Fibroblast of skin of back (primary cell): Measurements from ENCODE around the gene NEK6.
A peak's percentile ranks its signal among the peaks of the same experiment; 100 is the strongest.

Experiments used
- DNase-seq: peaks from one replicate; pipeline ENCODE4 v3.0.0-alpha.2; 2013

The NEK6 gene

DNA sequence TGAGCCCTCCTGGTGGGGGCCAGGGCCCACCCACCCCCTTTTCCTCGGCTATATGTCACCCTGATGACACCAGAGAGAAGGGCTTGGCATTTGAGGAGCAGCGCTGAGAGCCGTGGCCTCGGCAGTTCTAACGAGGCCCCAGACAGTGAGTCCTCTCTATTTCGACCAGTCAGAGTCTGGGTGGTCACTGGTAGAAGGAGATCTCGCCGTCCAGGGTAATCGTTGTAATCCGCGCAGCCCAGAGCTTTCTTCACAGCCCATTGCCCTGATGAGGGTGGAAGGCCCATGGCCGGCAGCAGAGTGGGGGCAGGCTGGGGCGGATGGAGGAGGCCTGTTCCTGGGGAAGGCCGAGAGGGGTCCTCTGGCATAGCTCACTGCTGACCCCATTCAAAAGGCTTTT, 87.3 kb downstream of the NEK6 start:
- no peak for DNase-seq

DNA sequence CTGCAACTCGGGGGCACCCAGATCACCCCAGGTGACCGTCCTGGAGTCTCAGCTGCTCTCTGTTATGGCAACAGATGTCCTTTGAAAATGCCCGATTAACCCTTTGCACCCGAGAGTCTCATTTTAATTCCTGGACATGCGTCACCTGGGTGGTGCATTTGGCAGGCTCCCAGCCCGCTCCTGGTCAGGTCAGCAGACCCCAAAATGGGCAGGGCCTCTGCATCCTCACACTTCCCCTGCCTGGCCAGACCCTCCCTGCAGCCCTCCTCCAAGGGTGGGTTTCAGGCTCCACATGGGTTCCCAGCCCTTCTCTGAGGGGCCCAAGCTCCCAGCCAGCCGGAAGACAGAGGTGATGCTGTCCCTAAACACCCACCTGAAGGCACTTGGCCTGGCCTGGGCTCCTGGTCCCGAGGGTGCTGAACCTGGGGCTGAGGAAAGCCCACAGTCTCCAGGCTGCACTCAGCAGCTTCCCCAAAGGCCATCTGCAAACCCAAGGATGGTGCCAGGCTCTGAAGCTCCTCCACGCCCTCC, 88.1 kb downstream of the NEK6 start:
- no peak for DNase-seq

DNA sequence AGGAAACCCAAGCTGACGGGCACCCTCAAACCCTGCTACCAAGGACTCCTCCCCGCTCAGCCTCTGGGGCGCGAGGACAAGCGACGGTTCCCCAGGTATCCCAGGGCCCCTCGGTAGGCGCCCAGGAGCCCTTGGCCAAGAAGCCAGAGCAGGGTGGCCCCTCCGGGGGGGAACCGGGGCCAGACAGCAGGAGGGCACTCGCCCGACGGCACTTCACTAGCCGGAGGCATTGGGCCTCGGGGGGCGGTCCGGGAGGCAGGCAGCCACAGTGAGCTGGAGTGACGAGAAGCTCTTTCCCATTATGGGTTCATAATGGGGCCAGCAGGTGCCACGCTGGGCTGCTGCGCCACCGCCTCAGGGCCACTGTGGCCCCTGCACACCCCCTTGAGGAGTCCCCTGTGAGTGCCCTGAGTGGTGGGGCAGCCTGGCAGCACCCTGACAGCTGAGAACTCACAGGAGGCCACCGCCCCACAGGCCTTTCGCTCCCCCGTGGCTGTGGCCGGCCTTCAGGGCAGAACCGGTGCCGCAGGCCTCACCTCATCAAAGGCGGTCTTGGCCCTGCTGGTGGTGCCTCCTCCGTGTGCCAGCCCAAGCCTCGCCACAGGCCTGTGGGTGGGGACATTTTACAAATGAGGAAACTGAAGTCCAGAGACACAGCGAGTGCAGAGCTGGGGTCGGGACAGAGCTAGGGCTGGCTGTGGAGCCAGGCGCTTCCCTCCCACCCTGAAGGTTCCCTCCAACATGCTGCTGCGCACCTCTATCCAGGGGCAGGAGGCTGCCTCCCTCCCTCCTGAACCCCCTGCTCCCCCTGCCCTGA, 88.8 kb downstream of the NEK6 start:
- DNase-seq, result no peak

DNA sequence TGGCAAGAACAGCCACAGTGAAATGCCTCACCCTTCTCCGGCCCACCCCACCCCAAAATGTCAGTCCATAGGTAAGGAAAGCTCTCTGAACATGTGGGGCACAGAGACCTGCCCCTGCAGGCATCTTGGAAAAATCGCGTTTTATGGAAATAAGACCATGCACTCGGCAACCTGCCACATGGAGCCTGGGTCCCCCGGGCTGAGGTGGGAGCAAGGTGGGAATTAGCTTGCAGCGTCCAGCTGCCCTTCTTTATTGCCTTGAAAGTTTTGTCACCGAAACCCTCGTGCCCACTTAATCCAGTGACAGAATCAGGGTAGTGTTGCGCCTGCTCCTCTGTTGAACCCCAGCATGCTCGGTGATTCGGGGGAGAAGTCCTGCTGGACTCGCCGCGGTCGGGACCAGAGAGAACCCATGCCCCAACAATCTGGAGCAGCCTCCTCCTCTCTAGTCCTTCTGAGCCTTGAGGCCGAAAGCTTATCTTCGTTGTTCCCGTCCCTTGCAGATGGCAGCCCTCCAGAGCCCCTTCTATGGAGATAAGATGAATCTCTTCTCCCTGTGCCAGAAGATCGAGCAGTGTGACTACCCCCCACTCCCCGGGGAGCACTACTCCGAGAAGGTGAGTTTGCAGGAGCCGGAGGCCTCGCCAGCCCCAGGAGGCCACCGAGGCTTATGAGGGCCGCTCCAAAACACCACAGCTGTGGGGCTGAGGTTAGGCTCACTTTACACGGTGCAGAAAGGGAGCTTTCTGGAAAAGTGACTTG, 89.6 kb downstream of the NEK6 start:
- DNase-seq, result no peak

DNA sequence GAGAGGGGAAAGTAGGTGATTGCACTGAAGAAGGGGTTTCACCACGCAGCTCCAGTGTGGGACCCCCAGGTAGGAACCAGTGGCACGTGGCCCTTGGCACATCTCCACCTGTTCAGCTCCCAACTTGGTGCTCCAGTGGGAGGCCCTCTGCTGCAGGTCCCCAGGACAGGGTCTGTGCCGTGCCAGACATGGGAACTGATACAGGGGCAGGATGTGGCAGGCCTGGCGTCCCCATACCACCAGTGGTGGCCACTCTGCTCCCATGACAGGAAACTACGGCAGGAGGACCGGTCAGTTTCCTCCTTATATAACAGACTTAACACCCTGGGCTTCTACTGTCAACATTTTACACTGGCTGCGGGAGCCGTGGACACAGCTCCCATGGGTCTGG, 90.2 kb downstream of the NEK6 start:
- no peak for DNase-seq

DNA sequence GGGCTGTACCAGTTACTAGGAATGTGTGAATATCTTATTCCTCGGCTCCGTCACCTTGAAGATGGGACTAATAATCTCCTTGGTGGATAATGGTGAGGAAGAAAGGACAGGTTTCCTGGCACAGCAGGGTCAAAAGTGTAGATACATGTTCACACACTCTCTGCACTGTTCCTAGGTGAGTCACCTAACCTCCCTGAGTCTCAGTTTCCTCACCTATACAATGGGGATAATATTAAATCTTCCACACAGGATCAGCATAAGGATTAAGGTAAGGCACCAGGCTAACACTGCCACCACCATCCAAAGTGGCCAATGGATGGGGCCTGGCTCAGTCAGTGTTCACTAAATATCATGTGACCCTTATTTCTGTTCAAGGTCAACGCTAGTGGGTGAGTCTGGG, 90.6 kb downstream of the NEK6 start:
- DNase-seq, result no peak

DNA sequence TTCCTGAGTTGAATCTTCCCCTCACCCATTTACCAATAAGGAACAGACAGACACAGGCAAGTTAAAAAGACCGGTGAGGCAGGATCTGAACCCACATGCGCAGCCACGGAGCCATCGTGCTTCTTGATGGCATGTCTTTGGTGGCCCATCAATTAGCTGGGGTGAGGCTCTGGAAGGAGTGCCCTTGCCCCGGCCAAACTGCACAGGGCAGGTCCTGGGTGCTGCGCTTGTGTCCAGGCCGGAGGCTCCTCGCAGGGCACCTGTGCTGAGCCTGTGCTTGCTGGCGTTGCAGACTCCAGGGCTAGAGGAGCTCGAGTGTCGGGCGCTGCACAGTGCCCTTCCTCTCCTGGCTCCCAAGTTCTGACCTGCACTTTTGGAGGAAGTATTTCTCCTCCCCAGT, 91.1 kb downstream of the NEK6 start:
- no peak for DNase-seq

DNA sequence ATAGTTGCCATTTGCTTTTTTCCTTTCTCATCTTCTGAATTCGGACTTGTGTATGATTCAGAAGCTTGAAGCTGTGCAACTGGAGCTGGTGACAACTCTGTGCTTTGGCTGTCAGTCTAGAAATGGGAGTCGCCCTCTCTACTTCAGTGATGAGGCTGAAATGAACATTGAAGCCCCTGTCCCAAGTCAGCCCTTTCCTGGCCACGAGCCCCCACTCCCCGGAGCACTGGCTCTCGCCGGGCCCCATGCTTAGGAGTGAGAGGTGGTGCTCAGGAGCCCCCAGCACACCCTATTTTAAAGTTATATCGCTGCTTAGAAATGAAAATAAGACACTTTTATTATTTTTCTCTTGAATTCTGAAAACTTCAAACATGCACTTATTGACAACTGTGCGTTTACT, 91.5 kb downstream of the NEK6 start:
- DNase-seq, result no peak

DNA sequence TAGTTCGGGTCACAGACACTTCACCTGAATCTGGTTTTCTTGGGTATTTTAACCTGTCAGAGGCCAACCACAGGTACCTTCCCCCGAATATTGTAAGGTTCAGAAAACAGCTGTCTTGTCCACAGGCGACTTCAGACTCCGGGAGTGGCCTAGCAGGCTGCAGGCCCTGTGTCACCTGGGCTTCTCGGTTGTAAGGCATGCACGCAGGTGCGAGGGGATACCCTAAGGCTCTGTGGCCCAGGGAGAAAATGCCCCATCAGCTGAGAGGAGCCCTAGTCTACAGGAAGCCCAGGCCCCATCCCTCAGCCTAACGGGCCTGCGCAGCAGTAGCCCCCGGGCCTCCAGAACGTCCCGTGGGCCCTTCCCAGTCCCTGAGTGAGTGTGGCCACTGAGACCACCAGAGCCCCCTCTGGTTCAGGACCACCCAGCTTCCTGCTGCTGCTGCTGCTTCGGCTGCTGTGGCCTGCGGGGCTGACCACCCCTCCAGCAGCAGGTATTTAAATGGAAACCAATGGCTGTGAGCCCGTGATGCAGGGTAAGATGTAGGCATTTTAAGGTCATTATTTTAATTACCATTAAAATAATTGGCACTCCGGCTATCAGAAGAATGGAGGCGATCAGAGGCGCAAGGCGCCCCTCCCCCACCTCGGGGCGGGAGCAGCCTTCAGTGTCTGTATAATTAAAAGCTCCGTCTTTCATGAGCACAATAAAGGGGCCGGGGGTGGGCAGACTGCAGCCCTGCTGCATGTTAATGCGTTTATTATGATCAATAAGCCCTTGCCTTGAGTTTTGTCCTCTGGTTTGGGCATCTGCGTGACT, 92.1 kb downstream of the NEK6 start:
- no peak for DNase-seq

DNA sequence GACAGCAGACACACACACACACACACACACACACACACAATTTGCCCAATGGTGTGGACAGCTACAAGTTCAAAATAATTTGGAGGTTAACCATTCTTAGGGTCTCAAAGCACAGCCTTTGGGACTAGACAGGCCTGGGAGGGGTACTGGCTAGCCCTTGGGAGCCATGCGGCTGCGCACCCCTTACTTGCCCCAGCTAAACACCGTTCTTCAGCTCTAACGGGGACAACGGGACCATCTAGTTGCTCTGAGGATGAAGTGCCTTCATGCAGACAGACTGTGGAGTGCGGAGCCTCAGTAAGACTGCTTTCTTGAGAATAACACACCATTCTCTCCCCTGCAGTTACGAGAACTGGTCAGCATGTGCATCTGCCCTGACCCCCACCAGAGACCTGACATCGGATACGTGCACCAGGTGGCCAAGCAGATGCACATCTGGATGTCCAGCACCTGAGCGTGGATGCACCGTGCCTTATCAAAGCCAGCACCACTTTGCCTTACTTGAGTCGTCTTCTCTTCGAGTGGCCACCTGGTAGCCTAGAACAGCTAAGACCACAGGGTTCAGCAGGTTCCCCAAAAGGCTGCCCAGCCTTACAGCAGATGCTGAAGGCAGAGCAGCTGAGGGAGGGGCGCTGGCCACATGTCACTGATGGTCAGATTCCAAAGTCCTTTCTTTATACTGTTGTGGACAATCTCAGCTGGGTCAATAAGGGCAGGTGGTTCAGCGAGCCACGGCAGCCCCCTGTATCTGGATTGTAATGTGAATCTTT, 92.9 kb downstream of the NEK6 start:
- DNase-seq, result no peak

DNA sequence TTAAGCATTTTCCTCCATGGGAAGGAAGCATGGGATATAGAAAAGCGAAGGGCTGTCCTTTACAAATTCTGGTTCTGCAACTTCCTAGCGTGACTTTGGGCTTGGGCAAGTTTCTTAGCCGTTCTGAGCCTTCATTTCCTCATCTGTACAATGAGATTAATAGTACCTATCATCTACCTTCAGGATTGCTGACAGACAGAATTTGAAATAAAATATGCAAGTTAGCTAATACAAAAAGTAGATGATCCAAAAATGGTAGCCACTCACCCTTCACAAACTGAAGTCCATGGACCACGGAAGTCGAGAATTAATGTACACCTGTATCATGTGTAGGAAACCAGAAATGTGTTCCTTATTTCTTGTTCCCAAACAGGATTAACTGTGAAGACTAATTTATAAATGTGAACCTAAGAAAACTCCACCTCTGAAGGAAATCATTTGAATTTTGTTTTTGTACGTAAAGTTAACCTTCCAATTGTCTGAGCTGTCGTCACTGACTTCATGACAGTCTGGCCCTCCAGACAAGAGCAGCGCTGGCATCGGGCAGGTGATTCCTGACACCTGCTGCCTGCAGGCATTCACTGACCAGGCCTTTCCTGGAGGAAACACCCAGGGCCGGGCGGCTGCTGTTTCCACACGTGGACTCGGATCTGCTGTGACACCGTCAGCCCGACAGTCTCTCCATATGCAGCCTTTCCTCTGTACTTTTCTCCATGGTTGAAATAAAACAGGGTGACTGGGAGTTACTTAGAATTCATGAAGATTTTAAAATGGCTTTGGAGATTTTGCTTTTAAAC, 94.1 kb downstream of the NEK6 start:
- DNase-seq, result no peak

DNA sequence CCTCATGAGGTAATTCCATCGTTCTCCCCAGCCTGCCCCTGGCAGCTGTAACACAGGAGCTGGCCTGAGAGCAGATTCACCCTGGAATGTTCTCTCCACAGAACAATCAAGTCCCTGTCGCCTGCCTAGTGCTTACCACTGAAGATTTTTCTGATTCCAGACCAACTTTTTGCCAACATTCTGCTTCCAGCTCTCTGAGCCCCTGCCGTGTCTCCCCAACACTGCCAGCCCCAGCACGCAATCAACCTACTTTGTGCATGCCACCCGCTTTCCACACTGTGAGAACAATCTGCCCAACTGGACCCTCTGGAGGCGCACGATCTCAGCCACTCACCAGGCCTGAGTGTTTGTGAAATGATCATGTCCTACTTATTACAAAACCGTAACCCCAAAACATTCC, 94.9 kb downstream of the NEK6 start:
- DNase-seq, result no peak

DNA sequence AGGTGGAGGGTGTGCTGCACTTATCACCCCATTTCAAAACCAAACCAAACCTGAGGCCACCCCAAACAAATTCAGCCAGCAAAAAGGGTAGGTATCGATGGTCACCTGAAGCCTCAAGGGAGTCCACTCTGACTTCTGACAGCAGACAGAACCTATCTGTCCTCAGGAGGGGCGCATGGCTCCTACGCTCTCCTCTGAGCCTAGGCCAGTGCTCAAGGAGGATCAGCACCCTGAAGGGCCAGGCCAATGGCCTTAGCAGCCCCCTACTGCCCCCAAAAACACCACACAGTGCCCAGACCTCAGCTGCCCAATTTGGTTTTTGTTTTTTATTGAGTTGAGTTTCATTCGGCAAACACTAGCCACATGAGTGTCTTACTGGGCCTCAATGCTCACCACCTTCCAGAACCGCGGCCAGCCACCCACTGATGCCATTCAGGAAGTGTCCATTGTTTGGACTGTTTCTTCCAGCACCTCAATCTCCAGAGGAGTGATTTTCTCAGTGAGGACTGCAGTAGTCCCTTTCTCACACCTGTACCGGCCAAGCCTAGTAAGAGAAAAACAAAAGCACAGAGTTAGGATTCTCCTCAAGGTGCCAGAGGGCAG, 95.5 kb downstream of the NEK6 start:
- DNase-seq, result no peak

DNA sequence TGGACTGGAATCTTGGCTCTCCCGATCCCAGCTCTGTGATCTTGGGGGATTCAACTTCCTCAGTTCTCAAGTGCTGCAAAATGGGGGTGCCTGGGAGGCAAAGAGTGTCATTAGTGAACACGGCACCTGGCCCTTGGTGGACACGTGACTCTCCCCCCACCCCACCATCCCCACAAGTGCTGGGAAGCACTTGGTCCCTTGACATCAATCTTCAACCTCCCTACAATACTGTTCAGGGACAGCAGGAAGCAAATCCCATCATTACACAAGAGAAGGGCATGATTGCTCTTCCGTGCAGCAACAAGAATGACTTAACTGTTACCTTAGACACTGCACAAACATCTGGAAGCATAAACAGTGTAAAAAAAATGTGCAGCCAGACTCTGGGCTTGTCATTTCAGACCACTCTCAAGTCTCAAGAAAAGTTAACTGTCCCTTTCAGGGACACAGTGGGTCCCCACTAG, 96.1 kb downstream of the NEK6 start:
- peak; percentile 13 for DNase-seq

DNA sequence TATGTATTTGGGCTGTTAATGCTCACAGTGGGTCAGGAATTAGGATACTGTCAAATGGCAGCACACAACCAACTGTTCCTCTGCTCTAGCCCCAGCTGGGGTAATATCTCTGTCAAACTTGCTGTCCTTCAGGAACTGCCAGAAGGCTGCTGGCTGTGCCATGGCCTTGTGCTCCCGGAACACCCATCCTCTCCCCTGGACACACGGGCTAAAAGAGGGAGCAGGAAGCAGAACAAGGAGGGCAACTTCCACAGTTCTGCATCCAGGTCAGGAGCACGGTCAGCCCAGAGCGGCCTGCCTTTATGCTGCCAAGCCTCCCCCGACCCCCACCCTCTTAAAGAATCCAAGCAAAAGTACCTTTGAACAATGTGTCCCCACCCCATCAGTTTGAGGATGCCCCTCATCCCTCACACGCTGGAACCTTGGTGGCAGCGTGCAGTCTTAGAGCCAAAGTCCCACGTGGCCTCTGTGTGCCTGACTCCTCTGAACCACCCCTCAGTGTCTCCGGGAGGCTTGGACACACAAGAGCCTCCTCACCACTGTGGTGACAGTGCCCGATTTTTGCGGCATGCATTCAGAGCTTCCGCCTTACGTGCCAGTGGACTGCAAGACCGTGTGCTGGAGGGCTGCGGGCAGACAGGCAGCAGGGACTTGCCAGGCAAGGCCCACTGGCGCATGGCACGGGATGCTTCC, 96.7 kb downstream of the NEK6 start:
- DNase-seq, result no peak

DNA sequence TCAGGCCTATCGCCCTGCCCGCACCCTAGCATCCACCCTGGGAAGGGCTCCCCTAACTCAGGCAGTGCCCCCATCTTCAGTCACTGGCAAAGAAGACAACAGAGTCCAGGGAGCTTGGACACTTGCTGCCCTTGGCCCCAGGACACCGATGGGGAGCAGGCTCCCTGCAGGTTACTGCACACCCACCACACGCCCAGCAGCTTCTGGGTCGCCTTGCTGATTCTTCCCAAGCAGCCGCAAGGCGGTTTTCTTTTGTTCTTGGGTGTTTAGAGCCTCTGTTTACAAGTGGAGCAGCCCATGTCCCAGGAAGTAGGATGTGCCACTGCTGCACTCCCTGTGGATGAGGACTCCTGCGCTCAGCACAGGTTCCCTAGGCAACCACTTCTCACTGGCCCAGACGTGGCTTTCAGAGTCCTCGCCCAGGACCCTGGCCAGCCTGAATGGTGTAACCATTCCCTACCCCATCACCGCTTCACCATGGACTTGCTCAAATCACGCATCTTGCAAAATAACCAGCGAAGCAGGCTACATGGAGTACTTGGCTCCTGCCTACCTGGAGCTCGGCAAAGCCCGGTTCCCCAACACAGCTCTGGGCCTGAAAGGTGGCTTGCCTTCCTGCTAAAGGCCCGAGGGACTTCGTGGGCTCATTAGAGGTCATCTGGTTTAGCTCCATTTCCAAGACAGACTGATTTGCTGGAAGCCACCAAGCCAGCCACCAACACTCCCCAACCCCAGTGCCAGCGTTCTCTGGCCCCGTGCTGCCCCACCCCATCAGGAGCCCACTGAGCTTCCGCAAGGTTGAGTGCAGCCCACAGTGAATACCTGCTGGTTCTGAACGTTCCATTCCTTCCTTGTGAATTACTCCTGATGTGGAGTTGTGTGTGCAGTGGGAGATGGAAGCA, 97.5 kb downstream of the NEK6 start:
- DNase-seq, result no peak

DNA sequence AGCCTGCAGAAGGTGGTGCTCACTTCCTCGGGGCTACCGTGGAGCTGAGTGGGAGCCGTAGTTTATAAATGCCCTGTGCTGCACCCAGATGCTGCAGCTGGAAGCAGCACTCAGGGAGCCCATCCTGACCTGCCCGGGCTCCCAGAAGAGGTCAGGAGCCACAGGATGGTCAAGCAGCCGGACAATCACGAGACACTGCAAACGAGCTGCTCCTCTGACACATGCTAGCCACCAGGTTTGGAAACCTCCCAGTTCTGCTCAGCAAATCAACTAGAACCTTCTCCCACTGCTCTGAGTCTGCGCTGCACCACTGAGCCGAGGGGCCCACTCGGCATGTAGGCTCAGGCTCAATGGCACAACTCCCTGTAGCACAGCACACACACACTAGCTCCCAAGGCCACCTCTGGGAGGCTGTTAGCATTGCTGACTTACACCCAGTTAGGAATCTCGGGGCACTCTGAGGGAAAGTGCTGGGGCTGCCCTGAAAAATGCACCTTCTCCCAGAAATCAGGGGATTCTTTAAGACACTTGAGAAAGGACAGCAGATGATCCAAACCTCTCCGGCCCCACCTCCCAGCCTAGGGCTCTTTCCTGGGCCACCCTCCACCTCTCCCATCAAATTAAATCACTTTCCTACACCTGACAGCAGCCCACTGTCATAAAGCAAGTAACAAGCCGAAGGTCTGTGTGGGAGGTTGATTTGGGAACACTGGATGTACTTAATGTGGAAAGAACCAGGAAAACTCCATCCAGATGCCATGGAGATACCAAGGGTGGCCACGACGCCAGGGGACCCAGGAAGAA, 98.4 kb downstream of the NEK6 start:
- no peak for DNase-seq

DNA sequence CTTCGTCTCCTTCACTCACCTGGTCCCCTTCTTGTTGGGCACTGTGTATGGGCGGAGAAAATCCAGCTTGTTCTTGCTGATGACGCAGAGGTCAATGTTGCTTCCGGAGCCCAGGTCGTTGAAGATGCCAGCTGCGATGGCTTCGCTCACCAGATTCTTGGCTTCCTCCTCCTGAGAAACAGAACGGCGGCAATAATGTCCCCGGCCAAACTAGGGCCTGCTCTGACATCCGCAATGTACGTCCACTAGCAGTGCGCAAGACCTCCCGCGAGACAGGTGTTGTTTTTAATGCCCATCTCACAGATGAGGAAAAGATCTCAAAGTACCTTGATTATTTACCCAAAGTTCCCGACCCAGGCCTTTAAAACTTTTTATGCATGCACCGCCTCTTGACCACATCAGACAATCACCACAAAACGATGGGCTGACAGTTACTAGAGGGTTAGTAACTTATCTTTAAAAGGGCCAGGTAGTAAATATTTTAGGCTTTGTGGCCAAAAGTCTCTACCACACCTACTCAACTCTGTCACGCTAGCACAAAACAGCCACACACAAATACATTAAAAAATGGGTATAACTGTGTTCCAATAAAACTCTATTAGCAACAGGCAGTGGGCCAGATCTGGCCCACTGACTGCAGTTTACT, 99.1 kb downstream of the NEK6 start:
- no peak for DNase-seq
